SK-N-MC (cell line): ENCODE results near the gene OGFOD3.

Experiments
- EZH2 ChIP-seq: fragments of 200-600 bp; sonication (generic); IDR thresholded peaks from one replicate; pipeline ENCODE4 v1.6.1; 2017; ENCODE audit warnings: antibody characterized with exemption
- FOXP2 ChIP-seq: optimal IDR thresholded peaks from 2 replicates; pipeline ENCODE3; 2011; ENCODE audit warnings: mild to moderate bottlenecking, moderate library complexity; ENCODE audit not compliant: insufficient read depth; ENCODE audit errors: extremely low read length, control extremely low read depth
- POLR2AphosphoS5 ChIP-seq: IDR thresholded peaks from 2 replicates; pipeline ENCODE4 v1.6.1; 2012; ENCODE audit warnings: mild to moderate bottlenecking, low read depth, low read length, borderline replicate concordance

- TF ChIP-seq POLR2AphosphoS5: no peak
- TF ChIP-seq EZH2: no peak
- TF ChIP-seq FOXP2: no peak
These were observed 78.5 kb downstream of the OGFOD3 start for GRCh38 chr17:82339634-82340580.
